ENCODE data around the gene TBCB. TPM values are rescaled to one million over a fixed set of nuclear protein-coding genes. Genes with fewer than 3 reads are reported as not detected.

Gene TBCB
- polyA plus RNA-seq, 2 of the 4 experiments (the other 2 are of a cell fraction) = 395 to 397 TPM

DNA sequence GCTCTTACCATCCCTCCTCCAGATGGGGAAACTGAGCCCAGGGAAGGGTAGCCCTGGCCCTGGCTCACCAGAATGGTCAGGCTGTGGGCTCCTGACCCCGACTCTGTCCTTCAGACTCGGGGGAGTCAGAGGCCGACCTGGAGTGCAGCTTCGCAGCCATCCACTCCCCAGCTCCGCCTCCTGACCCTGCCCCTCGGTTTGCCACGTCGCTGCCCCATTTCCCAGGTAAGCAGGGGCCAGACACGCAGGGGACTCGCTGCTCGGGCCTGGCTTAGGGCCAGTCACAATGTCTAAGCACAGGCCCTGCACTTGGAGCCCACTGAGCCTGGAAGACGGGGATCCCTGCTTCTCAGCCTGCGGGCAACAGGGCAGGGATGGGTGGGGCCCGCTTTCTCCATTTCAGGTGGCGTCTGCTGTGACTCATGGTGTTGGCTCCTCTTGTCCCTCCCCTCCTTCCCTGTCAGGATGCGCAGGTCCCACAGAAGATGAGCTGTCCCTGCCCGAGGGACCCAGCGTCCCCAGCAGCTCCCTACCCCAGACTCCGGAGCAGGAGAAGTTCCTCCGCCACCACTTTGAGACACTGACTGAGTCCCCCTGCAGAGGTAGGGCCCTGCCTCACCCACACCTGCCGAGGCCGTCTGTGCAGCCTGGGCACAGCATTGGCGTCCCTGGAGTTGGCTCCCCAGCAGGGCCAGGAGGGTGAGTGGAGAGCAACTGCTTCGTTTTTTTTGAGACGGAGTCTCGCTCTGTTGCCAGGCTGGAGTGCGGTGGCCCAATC is 13.5 kb upstream of the TBCB start:
- POLR2A ChIA-PET = interaction anchor here (0.6 to 6.3 kb wide), 2 partner anchors 13 to 31 kb away, joined by 4 to 52 read pairs; partner anchors contain the start of genes POLR2I and TBCB
- peaks cover 5% of the 10 kb centered on the region; the same call in 2 of the 3 replicates for H3K4me1 ChIP-seq
- H3K9me3 ChIP-seq = no peaks in the 10 kb centered on the region
- TF ChIP-seq CHD4 (IDR thresholded peaks at IDR 0.05; ENCODE audit: borderline replicate concordance) (no peak), EP300 (IDR thresholded peaks at IDR 0.05) (no peak), CBX8 (IDR thresholded peaks at IDR 0.05) (no peak), HDAC2 (IDR thresholded peaks at IDR 0.05) (no peak), ZFP36 (IDR thresholded peaks at IDR 0.05; ENCODE audit: borderline replicate concordance, partially characterized antibody) (no peak), EHF (CRISPR knock-in tag; IDR thresholded peaks at IDR 0.05) (no peak), TFCP2L1 (CRISPR knock-in tag; IDR thresholded peaks at IDR 0.05) (no peak), KDM5A (IDR thresholded peaks at IDR 0.05) (no peak), RNF2 (IDR thresholded peaks at IDR 0.05; ENCODE audit: borderline replicate concordance, low read depth) (no peak), ZC3H11A (IDR thresholded peaks at IDR 0.05) (no peak), FOXS1 (CRISPR knock-in tag; IDR thresholded peaks at IDR 0.05) (no peak), JUN (IDR thresholded peaks at IDR 0.05) (no peak), EHMT2 (IDR thresholded peaks at IDR 0.05; ENCODE audit: low read depth) (no peak)
- TF ChIP-seq, protein P1, sequence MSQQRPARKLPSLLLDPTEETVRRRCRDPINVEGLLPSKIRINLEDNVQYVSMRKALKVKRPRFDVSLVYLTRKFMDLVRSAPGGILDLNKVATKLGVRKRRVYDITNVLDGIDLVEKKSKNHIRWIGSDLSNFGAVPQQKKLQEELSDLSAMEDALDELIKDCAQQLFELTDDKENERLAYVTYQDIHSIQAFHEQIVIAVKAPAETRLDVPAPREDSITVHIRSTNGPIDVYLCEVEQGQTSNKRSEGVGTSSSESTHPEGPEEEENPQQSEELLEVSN (IDR thresholded peaks at IDR 0.05; ENCODE audit: borderline replicate concordance, low read depth) = no peak
- CTCF ChIA-PET = interaction anchor here (0.9 to 15.7 kb wide), 9 partner anchors 8 to 44 kb away, joined by 3 to 157 read pairs (median 7); partner anchors contain the start of genes OVOL3, POLR2I, TBCB and THAP8
- ATAC-seq = peak in 1 of 2 experiments; percentile 1; a peak in 1 of 6 replicates
- DNase-seq (ENCODE audit: low read depth in 1 of 2, low spot score in 1 of 2) = no peak
- WGBS (ENCODE audit: missing lambda C conversion rate) = 91% methylated on average over 26 of the region's 27 CpGs
- H3K4me2 ChIP-seq = no peak overlapping the region
- no peak overlapping the region for H3K27ac ChIP-seq
- no peak overlapping the region for H3K4me3 ChIP-seq
- no peak for FAIRE-seq

DNA sequence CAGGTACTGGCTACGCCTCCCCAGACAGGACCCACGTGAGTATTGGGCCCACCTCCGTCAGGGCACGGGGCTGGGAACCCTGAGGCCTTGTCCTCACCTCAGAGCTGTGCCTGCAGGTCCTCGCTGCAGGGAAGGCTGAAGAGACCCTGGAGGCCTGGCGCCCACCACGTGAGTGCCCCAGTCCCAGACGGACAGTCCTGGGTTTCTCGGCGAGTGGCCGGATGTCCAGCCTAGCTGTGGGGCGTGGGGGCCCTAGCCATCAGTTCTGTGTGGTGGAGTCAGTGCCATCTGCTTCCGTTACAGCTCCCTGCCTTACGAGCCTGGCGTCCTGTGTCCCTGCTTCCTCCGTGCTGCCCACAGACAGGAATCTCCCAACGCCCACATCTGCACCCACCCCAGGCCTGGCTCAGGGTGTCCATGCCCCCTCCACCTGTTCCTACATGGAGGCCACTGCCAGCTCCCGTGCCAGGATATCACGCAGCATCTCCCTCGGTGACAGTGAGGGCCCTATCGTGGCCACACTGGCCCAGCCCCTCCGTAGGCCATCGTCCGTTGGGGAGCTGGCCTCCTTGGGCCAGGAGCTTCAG is 12.1 kb upstream of the TBCB start:
- POLR2A ChIA-PET = interaction anchor here (6.3 kb wide), 1 partner anchor 12 kb away, joined by 52 read pairs; the partner anchor contains the start of genes POLR2I and TBCB
- H3K9me3 ChIP-seq = no peaks in the 10 kb centered on the region
- FAIRE-seq = no peak

DNA sequence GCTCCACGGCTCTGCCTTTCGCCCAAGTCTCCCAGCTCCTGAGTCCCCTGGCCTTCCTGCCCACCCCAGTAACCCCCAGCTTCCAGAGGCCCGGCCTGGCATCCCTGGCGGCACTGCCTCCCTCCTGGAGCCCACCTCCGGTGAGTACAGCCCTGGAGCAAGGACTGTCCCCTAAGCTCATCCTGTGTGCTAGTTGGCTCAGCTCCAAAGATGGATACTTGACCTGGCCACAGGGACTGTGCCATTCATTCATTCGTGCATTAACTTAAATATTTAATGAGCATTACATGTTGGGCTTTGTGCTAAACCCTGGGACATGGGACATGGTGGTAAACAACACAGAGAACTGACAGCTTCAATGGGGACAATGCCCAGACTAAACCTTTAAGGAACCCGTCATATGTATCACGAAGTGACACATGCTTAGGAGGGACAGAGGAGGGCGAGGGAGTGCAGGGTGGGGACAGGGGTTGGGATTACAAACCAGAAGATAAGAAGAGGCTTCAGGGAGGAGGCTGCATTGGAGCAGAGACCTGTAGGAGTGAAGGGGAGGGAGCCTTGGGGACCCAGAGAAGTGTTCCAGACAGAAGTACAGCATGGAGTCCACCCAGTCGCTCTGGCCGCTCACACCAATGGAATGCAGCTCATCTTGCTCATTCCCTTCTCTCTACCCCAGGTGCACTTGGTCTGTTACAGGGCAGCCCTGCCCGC is 11.3 kb upstream of the TBCB start:
- ATAC-seq = peak; percentile 3 to 7; a peak in 4 of 6 replicates

More for the DNA sequence above, 12.1 kb upstream of the TBCB start:
- WGBS (ENCODE audit: missing lambda C conversion rate) = 96% methylated on average over 24 of the region's 24 CpGs
- TF ChIP-seq POLR2AphosphoS2 (conservative IDR thresholded peaks at IDR 0.05; ENCODE audit: low read length) (0 out of 2 replicates have a peak, but pooled peaks have one; percentile 31), BHLHE40 (IDR thresholded peaks at IDR 0.05; ENCODE audit: low read depth, low read length) (no peak)
- DNase-seq (ENCODE audit: low read depth in 1 of 2, low spot score in 1 of 2) = no peak
- Histone ChIP-seq H3K4me2 (no peak overlapping the region), H3K4me3 (no peak overlapping the region), H3K4me1 (peaks cover 5% of the 10 kb centered on the region; the same call in 2 of the 3 replicates), H3K27ac (no peak overlapping the region)
- CTCF ChIA-PET = interaction anchor here (0.6 to 15.7 kb wide), 11 partner anchors 8 to 141 kb away, joined by 3 to 157 read pairs (median 6); partner anchors contain the start of genes POLR2I, TBCB, THAP8 and WDR62
- 0 out of 6 replicates have a peak, but pooled peaks have one; percentile 1 for ATAC-seq

More for the DNA sequence above, 11.3 kb upstream of the TBCB start:
- WGBS (ENCODE audit: missing lambda C conversion rate) = 85% methylated on average over 12 of the region's 12 CpGs
- Histone ChIP-seq H3K27ac (no peak overlapping the region), H3K4me2 (no peak overlapping the region), H3K4me3 (no peak overlapping the region), H3K4me1 (peaks cover 5% of the 10 kb centered on the region; the same call in 2 of the 3 replicates), H3K9me3 (no peaks in the 10 kb centered on the region)
- DNase-seq (ENCODE audit: low read depth in 1 of 2, low spot score in 1 of 2) = peak in 1 of 2 experiments; percentile 38
- ChIA-PET CTCF (interaction anchor here (0.7 to 15.7 kb wide), 13 partner anchors 8 to 110 kb away, joined by 3 to 157 read pairs (median 5); partner anchors contain the start of genes POLR2I, TBCB, THAP8 and WDR62), POLR2A (interaction anchor here (0.9 to 6.3 kb wide), 2 partner anchors 11 to 50 kb away, joined by 3 to 52 read pairs; partner anchors contain the start of genes POLR2I, TBCB and THAP8)
- peak; percentile 78 for FAIRE-seq
- TF ChIP-seq MYC (IDR thresholded peaks at IDR 0.05; ENCODE audit: borderline replicate concordance, low read length) (no peak), EP300 (IDR thresholded peaks at IDR 0.05) (no peak), CEBPB (IDR thresholded peaks at IDR 0.05) (no peak), HOXB13 (CRISPR knock-in tag; IDR thresholded peaks at IDR 0.05; ENCODE audit: low read depth) (no peak), KDM5A (IDR thresholded peaks at IDR 0.05) (no peak), ZSCAN20 (CRISPR knock-in tag; IDR thresholded peaks at IDR 0.05) (no peak), POLR2AphosphoS2 (conservative IDR thresholded peaks at IDR 0.05; ENCODE audit: low read length) (no peak), RARB (CRISPR knock-in tag; IDR thresholded peaks at IDR 0.05) (no peak), TP53 (CRISPR knock-in tag; IDR thresholded peaks at IDR 0.05) (no peak), ZFP36 (IDR thresholded peaks at IDR 0.05; ENCODE audit: borderline replicate concordance, partially characterized antibody) (no peak)
- TF ChIP-seq, protein P2, sequence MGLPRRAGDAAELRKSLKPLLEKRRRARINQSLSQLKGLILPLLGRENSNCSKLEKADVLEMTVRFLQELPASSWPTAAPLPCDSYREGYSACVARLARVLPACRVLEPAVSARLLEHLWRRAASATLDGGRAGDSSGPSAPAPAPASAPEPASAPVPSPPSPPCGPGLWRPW (IDR thresholded peaks at IDR 0.05) = no peak
- TF ChIP-seq, protein P3, sequence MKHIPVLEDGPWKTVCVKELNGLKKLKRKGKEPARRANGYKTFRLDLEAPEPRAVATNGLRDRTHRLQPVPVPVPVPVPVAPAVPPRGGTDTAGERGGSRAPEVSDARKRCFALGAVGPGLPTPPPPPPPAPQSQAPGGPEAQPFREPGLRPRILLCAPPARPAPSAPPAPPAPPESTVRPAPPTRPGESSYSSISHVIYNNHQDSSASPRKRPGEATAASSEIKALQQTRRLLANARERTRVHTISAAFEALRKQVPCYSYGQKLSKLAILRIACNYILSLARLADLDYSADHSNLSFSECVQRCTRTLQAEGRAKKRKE (CRISPR knock-in tag; IDR thresholded peaks at IDR 0.05; ENCODE audit: low read depth) = no peak

Measured in A549 (cell line).